ENCODE measurements around the gene GDNF. TPM values are rescaled to one million over a fixed set of nuclear protein-coding genes. Genes with fewer than 3 reads are reported as not detected.

Gene GDNF
- polyA plus RNA-seq, 1 experiment, result 1.3 TPM

DNA sequence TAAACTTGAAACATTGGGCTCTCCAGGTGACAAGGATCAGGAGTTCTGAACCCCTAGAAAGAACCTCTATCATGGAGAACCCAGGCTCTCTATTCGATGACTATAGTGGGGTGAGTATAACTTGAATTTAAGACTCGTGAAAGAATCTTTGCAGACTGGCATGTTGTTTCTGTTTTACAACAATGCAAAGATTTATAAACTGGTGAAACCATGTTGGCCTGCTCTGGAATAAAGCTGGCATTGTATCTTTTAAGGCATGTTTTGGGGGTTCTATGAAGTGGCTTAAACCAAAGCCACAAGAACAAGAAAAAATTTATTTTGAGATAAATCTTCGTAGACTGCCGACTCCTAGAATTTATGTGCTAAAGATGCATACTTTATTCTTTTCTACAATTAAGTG is 9.8 kb upstream of the GDNF start:
- H3K27me3 ChIP-seq (ENCODE audit: control insufficient read depth, insufficient read depth, low read length), result no peaks in the 10 kb centered on the region
- no peak for DNase-seq (ENCODE audit: low read depth)
- H3K4me3 ChIP-seq (ENCODE audit: low read depth, low read length), result no peak overlapping the region
- no peaks in the 10 kb centered on the region for H3K36me3 ChIP-seq (ENCODE audit: control insufficient read depth, insufficient read depth, low read length)
- POLR2A ChIA-PET, result no interaction called here
- TF ChIP-seq, protein P1, sequence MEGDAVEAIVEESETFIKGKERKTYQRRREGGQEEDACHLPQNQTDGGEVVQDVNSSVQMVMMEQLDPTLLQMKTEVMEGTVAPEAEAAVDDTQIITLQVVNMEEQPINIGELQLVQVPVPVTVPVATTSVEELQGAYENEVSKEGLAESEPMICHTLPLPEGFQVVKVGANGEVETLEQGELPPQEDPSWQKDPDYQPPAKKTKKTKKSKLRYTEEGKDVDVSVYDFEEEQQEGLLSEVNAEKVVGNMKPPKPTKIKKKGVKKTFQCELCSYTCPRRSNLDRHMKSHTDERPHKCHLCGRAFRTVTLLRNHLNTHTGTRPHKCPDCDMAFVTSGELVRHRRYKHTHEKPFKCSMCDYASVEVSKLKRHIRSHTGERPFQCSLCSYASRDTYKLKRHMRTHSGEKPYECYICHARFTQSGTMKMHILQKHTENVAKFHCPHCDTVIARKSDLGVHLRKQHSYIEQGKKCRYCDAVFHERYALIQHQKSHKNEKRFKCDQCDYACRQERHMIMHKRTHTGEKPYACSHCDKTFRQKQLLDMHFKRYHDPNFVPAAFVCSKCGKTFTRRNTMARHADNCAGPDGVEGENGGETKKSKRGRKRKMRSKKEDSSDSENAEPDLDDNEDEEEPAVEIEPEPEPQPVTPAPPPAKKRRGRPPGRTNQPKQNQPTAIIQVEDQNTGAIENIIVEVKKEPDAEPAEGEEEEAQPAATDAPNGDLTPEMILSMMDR (IDR thresholded peaks at IDR 0.05; ENCODE audit: insufficient read depth, low read depth, low read length), result no peak
- CTCF ChIA-PET, result interaction anchor here (1.6 kb wide), 1 partner anchor 9 kb away, joined by 5 read pairs; the partner anchor contains the start of gene GDNF

DNA sequence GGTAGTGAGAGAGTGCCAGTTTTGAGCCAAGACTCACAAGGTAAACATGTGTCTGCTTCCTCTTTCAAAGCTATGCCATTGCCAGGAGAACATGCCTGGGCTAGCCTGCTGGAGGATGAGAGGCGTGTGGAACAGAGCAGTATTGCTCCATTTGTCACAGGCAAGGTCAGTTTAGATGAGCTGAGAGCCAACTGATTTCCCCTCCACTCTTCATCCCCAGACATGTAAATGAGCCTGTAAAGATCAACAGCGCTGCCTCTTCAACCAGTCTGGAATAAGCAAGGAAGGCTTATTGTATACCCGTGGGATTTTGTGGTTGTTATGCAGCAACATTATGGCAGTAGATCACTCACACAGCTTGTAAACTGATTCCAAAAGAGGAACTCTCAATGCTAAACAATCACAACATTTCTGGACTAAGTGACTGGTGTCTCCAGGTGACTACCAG is 8.2 kb upstream of the GDNF start:
- ChIA-PET CTCF (interaction anchor here (2.1 kb wide), 1 partner anchor 11 kb away, joined by 6 read pairs; no protein-coding TSS in a partner anchor), POLR2A (no interaction called here)
- Histone ChIP-seq H3K36me3 (ENCODE audit: control insufficient read depth, insufficient read depth, low read length) (no peaks in the 10 kb centered on the region), H3K4me3 (ENCODE audit: low read depth, low read length) (no peak overlapping the region), H3K27me3 (ENCODE audit: control insufficient read depth, insufficient read depth, low read length) (no peaks in the 10 kb centered on the region)
- TF ChIP-seq, protein P1 (IDR thresholded peaks at IDR 0.05; ENCODE audit: insufficient read depth, low read depth, low read length), result no peak
- DNase-seq (ENCODE audit: low read depth), result no peak

GRCh38 chr5:37846786-37847310 is 7.0 kb upstream of the GDNF start:
- Histone ChIP-seq H3K27me3 (ENCODE audit: control insufficient read depth, insufficient read depth, low read length) (no peaks in the 10 kb centered on the region), H3K36me3 (ENCODE audit: control insufficient read depth, insufficient read depth, low read length) (no peaks in the 10 kb centered on the region), H3K4me3 (ENCODE audit: low read depth, low read length) (no peak overlapping the region)
- TF ChIP-seq, protein P1 (IDR thresholded peaks at IDR 0.05; ENCODE audit: insufficient read depth, low read depth, low read length), result no peak
- ChIA-PET CTCF (interaction anchor here (0.9 to 2.1 kb wide), 2 partner anchors 10 to 434 kb away, joined by 3 to 6 read pairs; no protein-coding TSS in a partner anchor), POLR2A (no interaction called here)
- no peak for DNase-seq (ENCODE audit: low read depth)

DNA sequence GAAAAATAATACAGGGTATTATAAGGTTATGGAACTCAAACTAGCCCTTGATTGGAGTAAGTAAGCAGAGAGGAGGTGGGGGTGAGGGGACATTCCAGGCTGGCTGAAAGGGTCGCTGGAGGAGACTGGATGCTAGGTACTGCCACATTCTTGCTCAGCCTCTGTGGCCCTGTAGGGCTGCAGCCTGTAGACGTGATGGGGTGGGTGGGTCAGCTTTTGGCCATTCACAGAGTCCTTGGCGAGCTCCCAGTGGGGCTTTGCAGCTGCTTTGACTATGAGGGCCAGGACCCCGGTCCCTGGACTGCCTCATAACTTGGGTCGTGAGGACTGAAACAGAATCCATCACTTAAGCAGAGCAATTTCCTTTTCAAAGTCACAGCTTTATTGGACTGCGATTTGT is 4.2 kb upstream of the GDNF start:
- Histone ChIP-seq H3K36me3 (ENCODE audit: control insufficient read depth, insufficient read depth, low read length) (no peaks in the 10 kb centered on the region), H3K27me3 (ENCODE audit: control insufficient read depth, insufficient read depth, low read length) (peaks cover 1% of the 10 kb centered on the region; the same call in 1 of the 2 replicates), H3K4me3 (ENCODE audit: low read depth, low read length) (no peak overlapping the region)
- CTCF ChIA-PET, result interaction anchor here (1.8 kb wide), 1 partner anchor 349 kb away, joined by 5 read pairs; no protein-coding TSS in a partner anchor
- POLR2A ChIA-PET, result no interaction called here
- no peak for DNase-seq (ENCODE audit: low read depth)
- TF ChIP-seq, protein P1 (IDR thresholded peaks at IDR 0.05; ENCODE audit: insufficient read depth, low read depth, low read length), result no peak

GRCh38 chr5:37842048-37842447 is 2.2 kb upstream of the GDNF start:
- TF ChIP-seq, protein P1 (IDR thresholded peaks at IDR 0.05; ENCODE audit: insufficient read depth, low read depth, low read length), result no peak
- Histone ChIP-seq H3K4me3 (ENCODE audit: low read depth, low read length) (no peak overlapping the region), H3K36me3 (ENCODE audit: control insufficient read depth, insufficient read depth, low read length) (no peaks in the 10 kb centered on the region), H3K27me3 (ENCODE audit: control insufficient read depth, insufficient read depth, low read length) (peaks cover 2% of the 10 kb centered on the region; the same call in 1 of the 2 replicates)
- ChIA-PET POLR2A (no interaction called here), CTCF (interaction anchor here (1.0 to 4.2 kb wide), 2 partner anchors 350 to 429 kb away, joined by 3 to 42 read pairs; no protein-coding TSS in a partner anchor)
- no peak for DNase-seq (ENCODE audit: low read depth)
